ENCODE results near the gene FIGN.

The FIGN gene

GRCh38 chr2:163613266-163613731 lies 122.5 kb downstream of the FIGN start:
- TF ChIP-seq EZH2 (IDR thresholded peaks at IDR 0.05; ENCODE audit: borderline replicate concordance, low read depth, low read length, severe bottlenecking) (no peak), CTCF (IDR thresholded peaks at IDR 0.05; ENCODE audit: borderline replicate concordance, extremely low read depth, low read length, poor library complexity, severe bottlenecking) (no peak)
- no peak overlapping the region for H3K4me3 ChIP-seq (ENCODE audit: low read depth in 1 of 2, low read length in 2 of 2)
- no peak overlapping the region for H2AFZ ChIP-seq (ENCODE audit: low read depth, low read length)
- DNase-seq = no peak
- H3K9me3 ChIP-seq (ENCODE audit: insufficient read depth, low read length, severe bottlenecking) = no peaks in the 10 kb centered on the region
- H3K4me1 ChIP-seq (ENCODE audit: insufficient read depth, low read length) = no peaks in the 10 kb centered on the region
- H3K36me3 ChIP-seq (ENCODE audit: insufficient read depth, low read length) = no peaks in the 10 kb centered on the region
- no peaks in the 10 kb centered on the region for H4K20me1 ChIP-seq (ENCODE audit: insufficient read depth, low read length)
- H3K9ac ChIP-seq (ENCODE audit: low read depth, low read length) = no peak overlapping the region
- H3K4me2 ChIP-seq (ENCODE audit: insufficient read depth, low read length) = no peak overlapping the region
- H3K79me2 ChIP-seq (ENCODE audit: insufficient read depth, low read length) = no peaks in the 10 kb centered on the region
- H3K27me3 ChIP-seq (ENCODE audit: insufficient read depth, low read length, poor library complexity) = no peaks in the 10 kb centered on the region
- ATAC-seq (ENCODE audit: insufficient read depth, low read depth) = no peak
- no peak overlapping the region for H3K27ac ChIP-seq (ENCODE audit: low read length)

GRCh38 chr2:163612332-163612731 lies 123.5 kb downstream of the FIGN start:
- no peak for DNase-seq
- no peaks in the 10 kb centered on the region for H3K79me2 ChIP-seq (ENCODE audit: insufficient read depth, low read length)
- no peaks in the 10 kb centered on the region for H4K20me1 ChIP-seq (ENCODE audit: insufficient read depth, low read length)
- H3K4me1 ChIP-seq (ENCODE audit: insufficient read depth, low read length) = no peaks in the 10 kb centered on the region
- TF ChIP-seq EZH2 (IDR thresholded peaks at IDR 0.05; ENCODE audit: borderline replicate concordance, low read depth, low read length, severe bottlenecking) (no peak), CTCF (IDR thresholded peaks at IDR 0.05; ENCODE audit: borderline replicate concordance, extremely low read depth, low read length, poor library complexity, severe bottlenecking) (no peak)
- no peak overlapping the region for H3K27ac ChIP-seq (ENCODE audit: low read length)
- H3K27me3 ChIP-seq (ENCODE audit: insufficient read depth, low read length, poor library complexity) = no peaks in the 10 kb centered on the region
- no peak overlapping the region for H2AFZ ChIP-seq (ENCODE audit: low read depth, low read length)
- no peaks in the 10 kb centered on the region for H3K36me3 ChIP-seq (ENCODE audit: insufficient read depth, low read length)
- no peak overlapping the region for H3K4me3 ChIP-seq (ENCODE audit: low read depth in 1 of 2, low read length in 2 of 2)
- H3K9me3 ChIP-seq (ENCODE audit: insufficient read depth, low read length, severe bottlenecking) = no peaks in the 10 kb centered on the region
- no peak overlapping the region for H3K9ac ChIP-seq (ENCODE audit: low read depth, low read length)
- H3K4me2 ChIP-seq (ENCODE audit: insufficient read depth, low read length) = no peak overlapping the region
- no peak for ATAC-seq (ENCODE audit: insufficient read depth, low read depth)

GRCh38 chr2:163611557-163611906 lies 124.3 kb downstream of the FIGN start:
- TF ChIP-seq EZH2 (IDR thresholded peaks at IDR 0.05; ENCODE audit: borderline replicate concordance, low read depth, low read length, severe bottlenecking) = no peak
- TF ChIP-seq CTCF (IDR thresholded peaks at IDR 0.05; ENCODE audit: borderline replicate concordance, extremely low read depth, low read length, poor library complexity, severe bottlenecking) = no peak
- DNase-seq (no peak), ATAC-seq (ENCODE audit: insufficient read depth, low read depth) (no peak)
- Histone ChIP-seq H4K20me1 (ENCODE audit: insufficient read depth, low read length) (no peaks in the 10 kb centered on the region), H3K4me3 (ENCODE audit: low read depth in 1 of 2, low read length in 2 of 2) (no peak overlapping the region), H3K4me1 (ENCODE audit: insufficient read depth, low read length) (no peaks in the 10 kb centered on the region), H2AFZ (ENCODE audit: low read depth, low read length) (no peak overlapping the region), H3K9me3 (ENCODE audit: insufficient read depth, low read length, severe bottlenecking) (no peaks in the 10 kb centered on the region), H3K79me2 (ENCODE audit: insufficient read depth, low read length) (no peaks in the 10 kb centered on the region), H3K36me3 (ENCODE audit: insufficient read depth, low read length) (no peaks in the 10 kb centered on the region), H3K27ac (ENCODE audit: low read length) (no peak overlapping the region), H3K4me2 (ENCODE audit: insufficient read depth, low read length) (no peak overlapping the region), H3K9ac (ENCODE audit: low read depth, low read length) (no peak overlapping the region), H3K27me3 (ENCODE audit: insufficient read depth, low read length, poor library complexity) (no peaks in the 10 kb centered on the region)

Measured in DND-41 (cell line).